Fibroblast of peridontal ligament (primary cell): ENCODE results near the gene EDC4.

Experiments
- DNase-seq: peaks from one replicate; pipeline ENCODE4 v3.0.0-alpha.2; 2010; ENCODE audit errors: extremely low read depth

The EDC4 gene

GRCh38 chr16:67878846-67879245 is 6.0 kb downstream of the EDC4 start:
- no peak for DNase-seq

GRCh38 chr16:67879462-67879861 is 6.6 kb downstream of the EDC4 start:
- no peak for DNase-seq

- DNase-seq: no peak
These were observed 7.1 kb downstream of the EDC4 start for GRCh38 chr16:67879936-67880335.

GRCh38 chr16:67880584-67880983 is 7.7 kb downstream of the EDC4 start:
- DNase-seq: no peak

GRCh38 chr16:67881621-67882161 is 8.8 kb downstream of the EDC4 start:
- DNase-seq: no peak

GRCh38 chr16:67882374-67883145 is 9.7 kb downstream of the EDC4 start:
- no peak for DNase-seq

- DNase-seq: no peak
These were observed 10.5 kb downstream of the EDC4 start for GRCh38 chr16:67883146-67883871.

GRCh38 chr16:67883872-67884261 is 11.0 kb downstream of the EDC4 start:
- DNase-seq: peak; percentile 21

GRCh38 chr16:67884684-67885083 is 11.8 kb downstream of the EDC4 start, which contains the start of gene NRN1L:
TSS of gene NRN1L (plus strand) at chr16:67884885. CDS start at chr16:67884904, 19 bp downstream.
- peak; percentile 83 for DNase-seq

GRCh38 chr16:67885545-67885944 is 12.7 kb downstream of the EDC4 start:
- no peak for DNase-seq

- DNase-seq: no peak
These were observed 13.1 kb downstream of the EDC4 start for GRCh38 chr16:67885976-67886375.

GRCh38 chr16:67886387-67886786 is 13.5 kb downstream of the EDC4 start:
- no peak for DNase-seq

- DNase-seq: no peak
These were observed 15.5 kb downstream of the EDC4 start for GRCh38 chr16:67888331-67888730.

GRCh38 chr16:67892375-67892774 is 19.5 kb downstream of the EDC4 start:
- DNase-seq: no peak

GRCh38 chr16:67892899-67893742 is 20.3 kb downstream of the EDC4 start, which contains the start of gene PSKH1:
TSS of gene PSKH1 (plus strand) at chr16:67893254. CDS start at chr16:67908750, 15,496 bp downstream.
- DNase-seq: peak; percentile 89

- DNase-seq: peak; percentile 19
These were observed 21.0 kb downstream of the EDC4 start for GRCh38 chr16:67893743-67894399.

GRCh38 chr16:67897231-67897630 is 24.4 kb downstream of the EDC4 start:
- peak; percentile 69 for DNase-seq

GRCh38 chr16:67901734-67902133 is 28.9 kb downstream of the EDC4 start:
- DNase-seq: no peak

GRCh38 chr16:67902831-67903230 is 30.0 kb downstream of the EDC4 start:
- DNase-seq: no peak

GRCh38 chr16:67907397-67908180 is 34.7 kb downstream of the EDC4 start:
- no peak for DNase-seq
